8988T (cell line): Measurements from ENCODE around the gene TMEM179.
A peak's percentile ranks its signal among the peaks of the same experiment; 100 is the strongest.

Experiments
- DNase-seq: peaks from one replicate; pipeline ENCODE4 v3.0.0; 2011

TMEM179 gene

GRCh38 chr14:104598039-104598909 lies 6.3 kb downstream of the TMEM179 start:
- peak; percentile 35 for DNase-seq

GRCh38 chr14:104597576-104597975 lies 7.0 kb downstream of the TMEM179 start:
- peak; percentile 28 for DNase-seq

- DNase-seq: peak; percentile 17
These were observed 7.6 kb downstream of the TMEM179 start for GRCh38 chr14:104596927-104597351.

- DNase-seq: peak; percentile 14
These were observed 8.1 kb downstream of the TMEM179 start for GRCh38 chr14:104596451-104596918.

- DNase-seq: peak; percentile 38
These were observed 8.6 kb downstream of the TMEM179 start for GRCh38 chr14:104595911-104596450.

GRCh38 chr14:104595116-104595675 lies 9.4 kb downstream of the TMEM179 start:
- DNase-seq: peak; percentile 15

- no peak for DNase-seq
These were observed 10.1 kb downstream of the TMEM179 start for GRCh38 chr14:104594310-104595046.

- DNase-seq: no peak
These were observed 10.8 kb downstream of the TMEM179 start for GRCh38 chr14:104593710-104594136.

GRCh38 chr14:104593241-104593701 lies 11.3 kb downstream of the TMEM179 start:
- no peak for DNase-seq

- DNase-seq: no peak
These were observed 11.8 kb downstream of the TMEM179 start for GRCh38 chr14:104592785-104593184.

GRCh38 chr14:104592292-104592672 lies 12.3 kb downstream of the TMEM179 start:
- no peak for DNase-seq

- DNase-seq: no peak
These were observed 12.9 kb downstream of the TMEM179 start for GRCh38 chr14:104591506-104592291.

- DNase-seq: no peak
These were observed 13.5 kb downstream of the TMEM179 start for GRCh38 chr14:104591031-104591430.

GRCh38 chr14:104590240-104590965 lies 14.2 kb downstream of the TMEM179 start:
- DNase-seq: no peak

GRCh38 chr14:104589338-104590195 lies 15.0 kb downstream of the TMEM179 start:
- DNase-seq: no peak

GRCh38 chr14:104588066-104588857 lies 16.3 kb downstream of the TMEM179 start:
- DNase-seq: no peak

- DNase-seq: no peak
These were observed 16.9 kb downstream of the TMEM179 start for GRCh38 chr14:104587641-104588040.

GRCh38 chr14:104586832-104587620 lies 17.5 kb downstream of the TMEM179 start:
- no peak for DNase-seq
